GM18909 (cell line): ENCODE results near the gene CFAP410.

Source experiments
- ATAC-seq: cut with Tn5 transposase; IDR thresholded peaks from one replicate; pipeline ENCODE4 v1.9.1; 2021; ENCODE audit warnings: mild to moderate bottlenecking; ENCODE audit not compliant: unreplicated experiment, poor library complexity

The CFAP410 gene

GRCh38 chr21:44320847-44321246 lies 18.3 kb downstream of the CFAP410 start:
- ATAC-seq, result no peak

DNA sequence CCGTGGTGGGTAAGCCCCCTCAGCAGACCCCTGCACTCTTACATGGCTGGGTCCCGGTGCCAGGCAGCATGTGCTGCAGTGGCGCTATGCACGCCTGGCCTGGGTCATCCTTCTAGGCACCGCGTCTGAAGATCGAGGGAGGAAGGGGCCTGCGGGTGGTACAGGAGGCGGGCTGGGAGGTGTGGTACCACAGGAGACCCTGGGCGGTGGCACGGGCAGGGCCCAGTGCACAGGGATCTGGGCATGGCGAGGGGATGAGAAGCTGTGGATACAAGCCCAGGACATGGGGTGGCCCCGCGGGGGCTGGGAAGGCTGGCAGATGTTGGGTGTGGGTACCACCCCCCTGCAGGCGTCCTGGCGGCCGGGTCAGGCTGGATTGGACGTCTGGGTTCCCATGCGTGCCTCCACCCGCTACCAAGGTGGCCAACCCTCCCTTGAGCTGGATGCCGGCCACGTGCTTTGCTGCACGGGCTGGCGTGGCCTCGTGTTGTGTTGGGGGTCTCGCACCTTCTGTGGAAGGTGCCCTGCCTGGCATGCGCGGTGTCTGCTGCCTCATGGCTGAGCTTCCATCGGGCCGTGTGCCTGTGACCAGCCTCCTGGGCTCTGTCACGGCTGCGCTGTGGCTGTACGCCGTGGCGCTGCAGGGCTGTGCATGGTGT lies 19.7 kb downstream of the CFAP410 start:
- no peak for ATAC-seq

DNA sequence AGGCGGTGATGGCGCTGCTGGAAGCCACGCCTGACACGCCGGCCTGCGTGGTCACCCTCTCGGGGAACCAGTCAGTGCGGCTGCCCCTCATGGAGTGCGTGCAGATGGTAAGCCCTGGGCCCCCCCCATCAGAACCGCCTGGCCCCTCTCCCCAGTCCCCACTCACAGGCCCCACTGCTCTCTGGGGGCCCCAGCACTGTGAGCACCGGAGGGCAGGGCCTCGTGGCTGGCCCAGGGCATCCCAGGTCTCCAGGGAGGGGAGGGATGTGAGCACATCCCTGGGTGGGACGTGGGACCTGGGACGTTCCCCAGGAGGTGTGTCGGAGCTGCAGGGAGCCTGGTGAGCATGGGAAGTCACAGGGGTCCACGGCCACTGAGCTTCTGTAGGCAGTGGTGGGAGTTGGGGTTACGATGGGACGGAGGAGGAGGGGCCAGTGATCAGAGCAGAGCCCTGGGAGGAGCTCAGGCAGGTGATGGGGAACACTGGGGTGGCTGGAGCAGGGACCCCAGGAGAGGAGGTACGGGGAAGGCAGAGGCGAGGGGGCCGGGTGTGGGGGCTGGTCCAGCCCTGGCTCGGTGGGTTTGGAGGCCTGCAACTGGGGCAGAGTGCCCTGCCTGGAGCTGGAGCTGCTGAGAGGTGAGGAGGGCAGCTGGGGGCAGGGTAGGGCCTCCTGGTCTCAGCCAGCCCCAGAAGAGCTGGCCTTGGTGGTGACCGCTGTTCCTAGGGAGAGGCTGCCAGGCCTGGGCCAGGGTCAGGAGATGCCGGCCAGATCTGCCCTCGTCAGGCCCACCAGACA lies 20.5 kb downstream of the CFAP410 start:
- ATAC-seq, result no peak

GRCh38 chr21:44317871-44318270 lies 21.3 kb downstream of the CFAP410 start:
- no peak for ATAC-seq

GRCh38 chr21:44317241-44317782 lies 21.9 kb downstream of the CFAP410 start:
- ATAC-seq, result no peak

DNA sequence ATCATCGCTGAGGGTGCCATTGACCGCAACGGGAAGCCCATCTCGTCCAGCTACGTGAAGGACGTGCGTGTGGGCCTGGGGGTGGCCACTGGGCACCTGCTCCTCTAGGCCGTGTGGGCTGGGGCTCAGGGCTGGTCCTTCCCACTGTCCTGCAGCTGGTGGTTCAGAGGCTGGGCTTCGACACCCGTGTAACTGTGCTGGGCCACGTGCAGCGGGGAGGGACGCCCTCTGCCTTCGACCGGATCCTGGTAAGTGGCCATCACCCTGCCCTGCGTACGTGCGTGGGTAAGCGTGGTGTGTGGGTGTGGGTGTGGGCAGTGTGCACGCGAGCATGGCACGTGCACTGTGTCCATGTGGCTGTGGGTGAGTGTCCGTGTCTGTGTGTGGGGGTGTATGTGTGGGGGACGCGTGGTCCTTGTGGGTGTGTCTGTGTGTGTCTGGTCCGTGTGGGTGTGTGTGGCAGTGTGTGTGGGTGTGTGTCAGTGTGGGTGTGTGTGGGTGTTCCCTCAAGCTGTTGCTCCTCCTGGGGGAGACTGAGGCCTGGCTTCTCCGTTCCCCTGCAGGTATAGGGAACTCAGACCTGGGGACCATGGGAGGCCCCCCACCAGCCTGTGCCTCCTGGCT lies 22.8 kb downstream of the CFAP410 start:
- ATAC-seq, result no peak

GRCh38 chr21:44315691-44316203 lies 23.4 kb downstream of the CFAP410 start:
- no peak for ATAC-seq

GRCh38 chr21:44314561-44314960 lies 24.6 kb downstream of the CFAP410 start:
- no peak for ATAC-seq

DNA sequence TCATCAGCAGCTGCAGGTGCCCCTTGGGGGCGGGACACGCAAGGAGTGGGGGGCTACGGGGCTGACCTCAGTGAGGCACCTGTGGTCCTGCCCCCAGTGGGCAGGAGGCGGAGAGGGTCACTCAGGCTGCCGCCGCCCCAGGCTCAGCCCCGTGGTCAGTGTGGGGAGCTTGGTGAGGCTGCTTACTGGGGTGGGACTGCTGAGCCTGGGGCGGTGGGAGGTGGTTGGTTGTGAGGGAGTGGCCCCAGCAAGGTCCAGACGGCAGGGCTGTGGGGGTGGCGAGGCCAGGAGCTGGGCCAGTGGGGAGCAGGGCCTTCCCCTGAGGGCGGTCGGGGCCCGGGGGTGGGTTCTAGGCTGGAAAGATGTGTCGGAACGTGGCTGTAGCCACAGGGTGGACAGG lies 25.1 kb downstream of the CFAP410 start:
- no peak for ATAC-seq

GRCh38 chr21:44313451-44313850 lies 25.7 kb downstream of the CFAP410 start:
- ATAC-seq, result no peak

- no peak for ATAC-seq
These were observed 26.5 kb downstream of the CFAP410 start for GRCh38 chr21:44312716-44313115.

- no peak for ATAC-seq
These were observed 27.1 kb downstream of the CFAP410 start for GRCh38 chr21:44312089-44312488.

- ATAC-seq, result no peak
These were observed 28.3 kb downstream of the CFAP410 start for GRCh38 chr21:44310628-44311507.

- ATAC-seq, result no peak
These were observed 32.1 kb downstream of the CFAP410 start for GRCh38 chr21:44306936-44307704.

GRCh38 chr21:44305691-44306090 lies 33.5 kb downstream of the CFAP410 start:
- no peak for ATAC-seq

- ATAC-seq, result no peak
These were observed 34.3 kb downstream of the CFAP410 start for GRCh38 chr21:44304877-44305293.

DNA sequence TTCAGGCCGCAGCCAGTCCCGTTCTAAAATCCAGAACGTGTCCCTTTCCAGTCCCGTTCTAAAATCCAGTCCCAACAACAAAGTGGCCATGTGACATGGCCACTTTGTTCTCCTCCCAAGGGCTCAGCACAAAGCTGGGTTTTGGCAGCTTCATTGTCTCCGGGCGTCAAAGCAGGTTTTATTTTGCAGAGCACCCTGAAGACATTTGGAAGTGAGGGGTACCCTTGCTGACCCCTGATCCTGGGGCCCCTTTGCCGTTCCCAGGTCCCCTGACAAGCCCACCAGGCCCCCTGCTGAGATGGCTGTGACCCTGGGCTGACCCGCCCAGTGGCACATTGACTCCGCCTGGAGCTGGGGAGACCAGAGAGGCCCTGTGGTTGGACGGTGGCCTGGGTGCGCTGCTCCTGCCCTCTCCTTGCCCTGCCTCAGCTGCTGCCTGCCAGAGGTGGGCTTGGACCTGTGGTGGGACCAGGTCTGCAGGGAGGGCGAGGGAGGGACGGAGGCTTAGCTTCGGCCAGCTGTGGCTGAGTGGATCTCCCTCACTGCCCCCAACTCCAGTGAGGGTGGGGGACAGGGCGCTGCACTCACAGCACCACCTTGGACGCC lies 35.1 kb downstream of the CFAP410 start:
- no peak for ATAC-seq

GRCh38 chr21:44303490-44303981 lies 35.7 kb downstream of the CFAP410 start:
- no peak for ATAC-seq
